H1 (cell line): Measurements from ENCODE around the gene CTBP2. TPM values are rescaled to one million over a fixed set of nuclear protein-coding genes. Genes with fewer than 3 reads are reported as not detected.

ENCODE experiments used
- CTCF ChIA-PET: fragments of 300-600 bp; sonication (Branson Sonifier 250); formaldehyde crosslinking; loops from one replicate; lab custom pipeline; 2021; ENCODE audit not compliant: partially characterized antibody; lab: Charles Lee
- POLR2A ChIA-PET: fragments of 300-600 bp; sonication (Branson Sonifier 250); formaldehyde crosslinking; loops from one replicate; lab custom pipeline; 2021; ENCODE audit warnings: inconsistent platforms; ENCODE audit not compliant: partially characterized antibody; lab: Charles Lee
- DNase-seq, 2 experiments: peaks; one replicate each; pipeline versions ENCODE4 v3.0.0 to v3.0.0-alpha.2; 2010 to 2022; ENCODE audit warnings: low spot score in 2 of 2, low read depth in 1 of 2, mixed read lengths in 1 of 2
- FAIRE-seq: peaks from 2 replicates; lab custom pipeline; 2011; peaks lifted over from hg19 to GRCh38; lab: Jason Lieb, UNC
- H2AFZ ChIP-seq: 2 replicates; pipeline ENCODE4 v1.8.1; 2012; ENCODE audit warnings: low read length, inconsistent platforms
- H2AK5ac ChIP-seq: 2 replicates; pipeline ENCODE4 v1.6.1; 2013; ENCODE audit warnings: low read depth, low read length
- H2BK120ac ChIP-seq: replicated peaks from 2 replicates; pipeline ENCODE3; 2013; ENCODE audit warnings: low read depth, low read length, inconsistent platforms
- H2BK12ac ChIP-seq: 2 replicates; pipeline ENCODE4 v1.6.1; 2013; ENCODE audit warnings: low read depth, low read length
- H2BK15ac ChIP-seq: 2 replicates; pipeline ENCODE4 v1.6.1; 2013; ENCODE audit warnings: low read length
- H2BK20ac ChIP-seq: 2 replicates; pipeline ENCODE4 v1.6.1; 2013; ENCODE audit warnings: low read length
- H2BK5ac ChIP-seq: 2 replicates; pipeline ENCODE4 v1.6.1; 2013; ENCODE audit warnings: low read depth, low read length
- H3K14ac ChIP-seq: 2 replicates; pipeline ENCODE4 v1.6.1; 2013; ENCODE audit warnings: inconsistent platforms; ENCODE audit not compliant: insufficient read length
- H3K18ac ChIP-seq: 2 replicates; pipeline ENCODE4 v1.6.1; 2013; ENCODE audit warnings: low read length; ENCODE audit errors: extremely low read depth
- H3K23ac ChIP-seq: 2 replicates; pipeline ENCODE4 v1.6.1; 2013; ENCODE audit warnings: inconsistent platforms; ENCODE audit not compliant: insufficient read length
- H3K23me2 ChIP-seq: 2 replicates; pipeline ENCODE4 v1.6.1; 2013; ENCODE audit warnings: low read depth, low read length
- H3K27ac ChIP-seq: 2 replicates; pipeline ENCODE4 v1.6.1; 2011; ENCODE audit warnings: low read depth, low read length, inconsistent platforms
- H3K27me3 ChIP-seq, 4 experiments: replicated peaks in 1 of 4; 1 replicate in 1 of 4; 2 replicates in 3 of 4; pipeline versions ENCODE4 v1.6.1 to v1.8.1; 2011 to 2013; ENCODE audit warnings: low read length in 3 of 4, mild to moderate bottlenecking in 3 of 4, inconsistent platforms in 2 of 4, mixed read lengths in 2 of 4, moderate library complexity in 1 of 4; ENCODE audit not compliant: control insufficient read depth in 3 of 4, insufficient read depth in 3 of 4; ENCODE audit errors: extremely low read depth in 1 of 4
- H3K36me3 ChIP-seq, 4 experiments: 2 replicates each; pipeline versions ENCODE4 v1.6.1 to v1.8.1; 2011 to 2013; ENCODE audit warnings: mild to moderate bottlenecking in 4 of 4, low read length in 3 of 4, moderate library complexity in 2 of 4, control low read depth in 1 of 4, inconsistent platforms in 1 of 4; ENCODE audit not compliant: insufficient read depth in 4 of 4, control insufficient read depth in 2 of 4
- H3K4ac ChIP-seq: replicated peaks from 2 replicates; pipeline ENCODE3; 2013; ENCODE audit warnings: low read length, low read depth, mixed read lengths, inconsistent platforms; ENCODE audit not compliant: insufficient read length
- H3K4me1 ChIP-seq, 4 experiments: replicated peaks in 1 of 4; 1 replicate in 1 of 4; 2 replicates in 3 of 4; pipeline versions ENCODE4 v1.6.1 to v1.8.1; 2011 to 2013; ENCODE audit warnings: low read length in 3 of 4, inconsistent platforms in 2 of 4, mixed read lengths in 1 of 4; ENCODE audit not compliant: insufficient read depth in 4 of 4, control insufficient read depth in 3 of 4
- H3K4me2 ChIP-seq, 2 experiments: 2 replicates each; pipeline versions ENCODE4 v1.6.1 to v1.8.1; 2011 to 2013; ENCODE audit warnings: low read depth in 2 of 2, low read length in 2 of 2, control low read depth in 1 of 2, inconsistent platforms in 1 of 2, mild to moderate bottlenecking in 1 of 2; ENCODE audit not compliant: insufficient read depth in 1 of 2
- H3K4me3 ChIP-seq, 4 experiments: fragments of 200-600, 300-600 bp in 1 of 4; sonication (generic), shearing (Covaris generic), sonication (Bioruptor Twin) in 1 of 4; 2 replicates each; pipeline versions ENCODE4 v1.5.1 to v1.8.1; 2011 to 2016; ENCODE audit warnings: low read length in 4 of 4, low read depth in 3 of 4, control low read depth in 2 of 4, inconsistent platforms in 2 of 4, mild to moderate bottlenecking in 2 of 4, mixed read lengths in 1 of 4, moderate library complexity in 1 of 4; ENCODE audit not compliant: insufficient read depth in 2 of 4; ENCODE audit errors: extremely low read depth in 1 of 4
- H3K56ac ChIP-seq: replicated peaks from 2 replicates; pipeline ENCODE3; 2013; ENCODE audit warnings: low read depth, mild to moderate bottlenecking, mixed read lengths, low read length, inconsistent platforms; ENCODE audit not compliant: insufficient read length
- H3K79me1 ChIP-seq: 2 replicates; pipeline ENCODE4 v1.6.1; 2013; ENCODE audit warnings: low read depth, low read length, control low read depth
- H3K79me2 ChIP-seq, 2 experiments: 2 replicates each; pipeline versions ENCODE4 v1.6.1 to v1.8.1; 2012 to 2013; ENCODE audit warnings: low read length in 2 of 2, mild to moderate bottlenecking in 2 of 2, inconsistent platforms in 1 of 2; ENCODE audit not compliant: insufficient read depth in 2 of 2, control insufficient read depth in 1 of 2
- H3K9ac ChIP-seq, 4 experiments: replicated peaks in 1 of 4; 1 replicate in 1 of 4; 2 replicates in 3 of 4; pipeline versions ENCODE4 v1.6.1 to v1.8.1; 2011 to 2013; ENCODE audit warnings: low read depth in 3 of 4, low read length in 3 of 4, control low read depth in 2 of 4, mild to moderate bottlenecking in 2 of 4, moderate library complexity in 2 of 4, inconsistent platforms in 1 of 4; ENCODE audit errors: extremely low read depth in 1 of 4
- H3K9me3 ChIP-seq, 2 experiments: 2 replicates each; pipeline versions ENCODE4 v1.6.1 to v1.8.1; 2012 to 2013; ENCODE audit warnings: mild to moderate bottlenecking in 2 of 2, moderate library complexity in 2 of 2, control low read depth in 1 of 2, inconsistent platforms in 1 of 2, low read depth in 1 of 2, low read length in 1 of 2, mixed read lengths in 1 of 2; ENCODE audit not compliant: insufficient read depth in 2 of 2
- H4K20me1 ChIP-seq, 2 experiments: replicated peaks in 1 of 2; 2 replicates each; pipeline versions ENCODE3 to v1.8.1; 2011 to 2013; ENCODE audit warnings: inconsistent platforms in 2 of 2, low read length in 2 of 2, mild to moderate bottlenecking in 1 of 2; ENCODE audit not compliant: insufficient read depth in 2 of 2, control insufficient read depth in 1 of 2
- H4K5ac ChIP-seq: 2 replicates; pipeline ENCODE4 v1.6.1; 2013; ENCODE audit warnings: low read length, low read depth, mixed read lengths, inconsistent platforms; ENCODE audit not compliant: insufficient read length
- H4K8ac ChIP-seq: 2 replicates; pipeline ENCODE4 v1.8.0; 2013; ENCODE audit warnings: mild to moderate bottlenecking, moderate library complexity, low read length, inconsistent platforms; ENCODE audit not compliant: insufficient read depth; ENCODE audit errors: extremely low read depth
- H4K91ac ChIP-seq: replicated peaks from 2 replicates; pipeline ENCODE3; 2013; ENCODE audit warnings: low read length, mixed read lengths, inconsistent platforms; ENCODE audit not compliant: insufficient read length
- BACH1 ChIP-seq: IDR thresholded peaks from 2 replicates; pipeline ENCODE4 v1.6.1; 2012; ENCODE audit warnings: low read length, improper control_type of control experiment
- BCL11A ChIP-seq, 2 experiments: IDR thresholded peaks; one replicate each; pipeline ENCODE4 v1.6.1; 2011; ENCODE audit warnings: low read depth in 2 of 2, low read length in 2 of 2, mild to moderate bottlenecking in 2 of 2
- EGR1 ChIP-seq: IDR thresholded peaks from 2 replicates; pipeline ENCODE4 v1.6.1; 2011; ENCODE audit warnings: low read depth, low read length, borderline replicate concordance
- HDAC6 ChIP-seq: IDR thresholded peaks from one replicate; pipeline ENCODE4 v1.7.1; 2012; ENCODE audit warnings: low read depth, mild to moderate bottlenecking, inconsistent platforms, low read length, moderate library complexity
- KDM4A ChIP-seq: IDR thresholded peaks from one replicate; pipeline ENCODE4 v1.7.1; 2012; ENCODE audit warnings: low read depth, mild to moderate bottlenecking, moderate library complexity, low read length, inconsistent platforms; ENCODE audit not compliant: severe bottlenecking
- SIN3A ChIP-seq, 2 experiments: IDR thresholded peaks in 1 of 2; conservative IDR thresholded peaks in 1 of 2; 2 replicates each; pipeline ENCODE4 v1.6.1; 2011 to 2012; ENCODE audit warnings: low read length in 2 of 2, improper control_type of control experiment in 1 of 2, low read depth in 1 of 2, mild to moderate bottlenecking in 1 of 2
- SIRT6 ChIP-seq: IDR thresholded peaks from one replicate; pipeline ENCODE4 v1.7.1; 2012; ENCODE audit warnings: low read length, inconsistent platforms
- SUZ12 ChIP-seq: fragments of 200-600 bp; sonication (generic); IDR thresholded peaks from 2 replicates; pipeline ENCODE4 v1.6.1; 2012; ENCODE audit warnings: mild to moderate bottlenecking, inconsistent platforms, low read length, moderate library complexity, mixed read lengths
- WGBS, 2 experiments: shearing (Covaris generic) in 1 of 2; methylation state at CpG; one replicate each; pipeline versions ENCODE4 v1.1.6 to v1.1.7; 2013 to 2015; ENCODE audit warnings: low lambda C conversion rate in 2 of 2, mixed read lengths in 2 of 2, inconsistent platforms in 1 of 2, low coverage in 1 of 2, missing lambda C conversion rate in 1 of 2; ENCODE audit not compliant: insufficient replicate concordance in 2 of 2, insufficient coverage in 1 of 2, insufficient read length in 1 of 2; ENCODE audit errors: extremely low coverage in 1 of 2, missing lambda C conversion rate in 1 of 2; 5-methylcytosine and 5-hydroxymethylcytosine counted together
- polyA plus RNA-seq, 7 experiments: library from polyadenylated mRNA; depleted of rRNA in 3 of 7; stranded (reverse) in 5 of 7; unstranded in 2 of 7; fragments of >200 nt in 5 of 7; fragments of 200-250 nt in 2 of 7; gene quantifications; 1 replicate in 5 of 7; 2 replicates in 1 of 7; 4 replicates in 1 of 7; pipeline versions ENCODE4 v1.2.1 to v1.2.3, GENCODE V29; 2011 to 2013; ENCODE audit warnings: missing spikeins in 2 of 7, mixed read lengths in 2 of 7
- total RNA-seq: library from RNA; stranded (reverse); fragmentation: NEBNext Ultra II Directional; extraction: Animal tissue kit (Norgen Biotek cat#: 25700); gene quantifications from 2 replicates; pipeline ENCODE4 v1.2.1, GENCODE V29; 2021
- TF ChIP-seq, protein P1 (sequence below): IDR thresholded peaks from 2 replicates; pipeline ENCODE4 v1.6.1; 2012; ENCODE audit warnings: inconsistent platforms

The CTBP2 gene
- total and polyA plus RNA-seq, 2 of the 8 experiments (the other 6 are each of a cell fraction or from before 2014, with no cell fraction given): 208 to 221 TPM

DNA sequence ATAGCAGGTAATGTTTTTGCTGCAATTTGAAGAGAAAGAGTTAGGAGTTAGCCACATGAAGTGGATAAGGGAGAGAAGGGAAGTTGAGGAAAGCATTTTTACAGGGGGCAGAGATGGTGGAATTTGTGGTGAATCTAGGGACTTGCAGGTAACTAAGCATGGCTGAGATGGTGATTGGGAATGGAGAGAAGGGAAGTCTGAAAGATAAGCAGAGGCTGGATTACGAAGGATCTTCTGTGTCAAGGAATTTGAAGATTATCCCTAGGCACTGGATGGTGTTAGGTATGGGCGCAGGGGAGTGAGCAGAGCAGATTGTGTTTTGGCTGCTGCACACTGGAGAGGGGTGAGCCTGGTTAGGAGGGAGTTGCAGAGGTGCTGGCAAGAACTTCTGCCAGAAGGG lies 193.1 kb downstream of the CTBP2 start:
- Histone ChIP-seq H4K5ac (no peak overlapping the region), H4K20me1 (peaks cover 0 to 2% of the 10 kb centered on the region in 2 experiments), H3K27ac (no peak overlapping the region), H3K4ac (no peak overlapping the region), H3K9me3 (no peaks in the 10 kb centered on the region), H3K4me2 (no peak overlapping the region), H4K8ac (no peak overlapping the region), H2AFZ (no peak overlapping the region), H3K4me3 (no peak overlapping the region), H3K23ac (no peak overlapping the region), H3K79me1 (peaks cover 8% of the 10 kb centered on the region; the same call in 1 of the 2 replicates), H4K91ac (no peak overlapping the region), H2AK5ac (no peak overlapping the region), H3K9ac (no peak overlapping the region), H3K56ac (no peak overlapping the region), H3K18ac (no peak overlapping the region), H3K79me2 (peaks cover 0 to 68% of the 10 kb centered on the region in 2 experiments; a peak in 3 of 4 replicates), H3K14ac (no peak overlapping the region), H2BK15ac (no peak overlapping the region), H3K36me3 (peaks cover 0 to 21% (median 6%) of the 10 kb centered on the region in 4 experiments; a peak in 4 of 8 replicates), H3K4me1 (no peaks in the 10 kb centered on the region), H3K23me2 (no peaks in the 10 kb centered on the region), H2BK20ac (no peak overlapping the region), H2BK12ac (no peak overlapping the region), H2BK5ac (no peak overlapping the region), H2BK120ac (no peak overlapping the region), H3K27me3 (peaks cover 0 to 2% (median 0%) of the 10 kb centered on the region in 4 experiments; a peak in 1 of 7 replicates)
- FAIRE-seq (no peak), DNase-seq (no peak)
- CTCF ChIA-PET: no interaction called here
- POLR2A ChIA-PET: no interaction called here
- 87% methylated on average over 2 of the region's 2 CpGs; no CpG with 5 or more reads in 1 of the 2 experiments for WGBS, 2 experiments
- TF ChIP-seq BCL11A (IDR thresholded peaks at IDR 0.05; ENCODE audit: low read depth in 2 of 2, low read length in 2 of 2) (no peak), HDAC6 (no peak), BACH1 (no peak), KDM4A (no peak), SIN3A (conservative IDR thresholded peaks at IDR 0.05 in 1 of 2, IDR thresholded peaks at IDR 0.05 in 1 of 2; ENCODE audit: low read depth in 1 of 2, low read length in 2 of 2) (no peak), EGR1 (no peak), SUZ12 (no peak), SIRT6 (no peak)
- TF ChIP-seq, protein P1, sequence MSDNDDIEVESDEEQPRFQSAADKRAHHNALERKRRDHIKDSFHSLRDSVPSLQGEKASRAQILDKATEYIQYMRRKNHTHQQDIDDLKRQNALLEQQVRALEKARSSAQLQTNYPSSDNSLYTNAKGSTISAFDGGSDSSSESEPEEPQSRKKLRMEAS: no peak
